GM13976 (cell line): ENCODE data around the gene DUXB.

Source experiments
- DNase-seq: peaks from one replicate; pipeline ENCODE4 v3.0.0; 2012; ENCODE audit warnings: low spot score
- CTCF ChIP-seq: IDR thresholded peaks from 2 replicates; pipeline ENCODE4 v1.5.1; 2012; ENCODE audit warnings: borderline replicate concordance, mild to moderate bottlenecking; ENCODE audit not compliant: insufficient read depth; ENCODE audit errors: extremely low read depth, missing control alignments, control extremely low read depth
- in situ Hi-C: fragments of 300-500 bp; cut with MboI; formaldehyde crosslinking; loops from one replicate; pipeline ENCODE4 v1.12.0; 2022; ENCODE audit warnings: low sequenced_read_pairs, mixed read lengths, inconsistent platforms; ENCODE audit not compliant: unreplicated experiment

The DUXB gene

GRCh38 chr16:75701361-75701760, at the start of gene DUXB:
Gene DUXB (minus strand): TSS chr16:75701461. CDS start chr16:75701418, 43 bp downstream.
- no peak for TF ChIP-seq CTCF

GRCh38 chr16:75750528-75750927, 49.3 kb upstream of the DUXB start:
- no peak for TF ChIP-seq CTCF
- no peak for DNase-seq
- in situ Hi-C loops, result loop anchor here (25.0 kb wide), 1 partner anchor 538 kb away; the partner anchor contains the start of genes CTRB1 and CTRB2

More at GRCh38 chr16:75701361-75701760, at the start of gene DUXB:
- in situ Hi-C loops, result no loop called here
- DNase-seq, result no peak

GRCh38 chr16:75746359-75746758, 45.1 kb upstream of the DUXB start:
- no peak for DNase-seq
- in situ Hi-C loops, result no loop called here
- no peak for TF ChIP-seq CTCF

- no peak for TF ChIP-seq CTCF
- DNase-seq, result no peak
- in situ Hi-C loops, result no loop called here
These were observed 44.6 kb upstream of the DUXB start for GRCh38 chr16:75745823-75746222.

GRCh38 chr16:75745242-75745641, 44.0 kb upstream of the DUXB start:
- DNase-seq, result no peak
- TF ChIP-seq CTCF, result no peak
- in situ Hi-C loops, result no loop called here

GRCh38 chr16:75742424-75743047, 41.3 kb upstream of the DUXB start:
- TF ChIP-seq CTCF, result no peak
- in situ Hi-C loops, result no loop called here
- DNase-seq, result no peak
